H9 (cell line): ENCODE measurements around the gene ADARB2. TPM values are rescaled to one million over a fixed set of nuclear protein-coding genes. Genes with fewer than 3 reads are reported as not detected.

Source experiments
- DNase-seq: peaks from one replicate; pipeline ENCODE4 v3.0.0-alpha.2; 2017
- H2AFZ ChIP-seq: one replicate; pipeline ENCODE4 v1.6.1; 2013; ENCODE audit warnings: mild to moderate bottlenecking, low read length, control low read depth, moderate library complexity
- H2AK5ac ChIP-seq: 2 replicates; pipeline ENCODE4 v1.6.1; 2013; ENCODE audit warnings: low read length, control low read depth, mixed read lengths; ENCODE audit not compliant: insufficient read length
- H2BK120ac ChIP-seq: one replicate; pipeline ENCODE4 v1.6.1; 2013; ENCODE audit warnings: low read depth, mild to moderate bottlenecking, low read length, control low read depth, inconsistent platforms; ENCODE audit not compliant: poor library complexity, severe bottlenecking
- H2BK12ac ChIP-seq: 2 replicates; pipeline ENCODE4 v1.6.1; 2013; ENCODE audit warnings: low read length, control low read depth, mixed read lengths, low read depth; ENCODE audit not compliant: insufficient read length
- H2BK15ac ChIP-seq: 2 replicates; pipeline ENCODE4 v1.6.1; 2013; ENCODE audit warnings: low read depth, low read length, control low read depth
- H2BK20ac ChIP-seq: one replicate; pipeline ENCODE4 v1.6.1; 2013; ENCODE audit warnings: low read depth, mild to moderate bottlenecking, low read length, control low read depth, inconsistent platforms; ENCODE audit not compliant: poor library complexity, severe bottlenecking
- H2BK5ac ChIP-seq: 2 replicates; pipeline ENCODE4 v1.6.1; 2013; ENCODE audit warnings: low read length, control low read depth, mixed read lengths; ENCODE audit not compliant: insufficient read length
- H3K14ac ChIP-seq: 2 replicates; pipeline ENCODE4 v1.6.1; 2013; ENCODE audit warnings: low read length, control low read depth; ENCODE audit not compliant: insufficient read depth
- H3K18ac ChIP-seq: 2 replicates; pipeline ENCODE4 v1.6.1; 2013; ENCODE audit warnings: low read depth, mild to moderate bottlenecking, mixed read lengths, low read length, control low read depth; ENCODE audit not compliant: insufficient read length
- H3K23ac ChIP-seq: 2 replicates; pipeline ENCODE4 v1.6.1; 2013; ENCODE audit warnings: low read length, control low read depth, mixed read lengths, low read depth; ENCODE audit not compliant: insufficient read length
- H3K23me2 ChIP-seq: 2 replicates; pipeline ENCODE4 v1.6.1; 2013; ENCODE audit warnings: low read depth, mild to moderate bottlenecking, mixed read lengths, low read length, control low read depth; ENCODE audit not compliant: insufficient read length, poor library complexity, severe bottlenecking
- H3K27ac ChIP-seq: 2 replicates; pipeline ENCODE4 v1.5.1; 2013; ENCODE audit warnings: low read length, control low read depth, mixed read lengths, low read depth; ENCODE audit not compliant: insufficient read length
- H3K27me3 ChIP-seq: 2 replicates; pipeline ENCODE4 v1.6.1; 2013; ENCODE audit warnings: low read length, control low read depth, inconsistent platforms; ENCODE audit not compliant: insufficient read depth
- H3K4ac ChIP-seq: 2 replicates; pipeline ENCODE4 v1.6.1; 2013; ENCODE audit warnings: low read depth, mild to moderate bottlenecking, control low read depth, inconsistent platforms, low read length, moderate library complexity
- H3K4me1 ChIP-seq: 2 replicates; pipeline ENCODE4 v1.6.1; 2013; ENCODE audit warnings: low read length, control low read depth, inconsistent platforms; ENCODE audit not compliant: insufficient read depth
- H3K4me2 ChIP-seq: 2 replicates; pipeline ENCODE4 v1.6.1; 2013; ENCODE audit warnings: low read length, control low read depth, mixed read lengths; ENCODE audit not compliant: insufficient read length, insufficient read depth
- H3K56ac ChIP-seq: 2 replicates; pipeline ENCODE4 v1.6.1; 2013; ENCODE audit warnings: low read depth, mild to moderate bottlenecking, mixed read lengths, low read length, control low read depth; ENCODE audit not compliant: insufficient read length
- H3K79me1 ChIP-seq: 2 replicates; pipeline ENCODE4 v1.6.1; 2013; ENCODE audit warnings: low read depth, mild to moderate bottlenecking, moderate library complexity, low read length, control low read depth, inconsistent platforms; ENCODE audit not compliant: insufficient read depth, poor library complexity, severe bottlenecking
- H3K79me2 ChIP-seq: 2 replicates; pipeline ENCODE4 v1.6.1; 2013; ENCODE audit warnings: low read length, control low read depth, inconsistent platforms; ENCODE audit not compliant: insufficient read depth
- H3K9ac ChIP-seq: 2 replicates; pipeline ENCODE4 v1.6.1; 2013; ENCODE audit warnings: low read length, control low read depth, mixed read lengths; ENCODE audit not compliant: insufficient read length; ENCODE audit errors: extremely low read depth
- H3K9me3 ChIP-seq: one replicate; pipeline ENCODE4 v1.6.1; 2013; ENCODE audit warnings: low read depth, low read length, inconsistent platforms; ENCODE audit not compliant: control insufficient read depth
- H3T11ph ChIP-seq: one replicate; pipeline ENCODE4 v1.6.1; 2013; ENCODE audit warnings: mild to moderate bottlenecking, low read length, control low read depth, inconsistent platforms
- H4K20me1 ChIP-seq: one replicate; pipeline ENCODE4 v1.6.1; 2013; ENCODE audit not compliant: control insufficient read depth, insufficient read length, insufficient read depth
- H4K5ac ChIP-seq: 2 replicates; pipeline ENCODE4 v1.6.1; 2013; ENCODE audit warnings: low read depth, mild to moderate bottlenecking, mixed read lengths, low read length, control low read depth; ENCODE audit not compliant: insufficient read length
- H4K8ac ChIP-seq: replicated peaks from 2 replicates; pipeline ENCODE4 v1.6.1; 2013; ENCODE audit warnings: low read length, control low read depth, mixed read lengths, low read depth; ENCODE audit not compliant: insufficient read length
- H4K91ac ChIP-seq: 2 replicates; pipeline ENCODE4 v1.6.1; 2013; ENCODE audit warnings: low read depth, mild to moderate bottlenecking, moderate library complexity, mixed read lengths, low read length, control low read depth; ENCODE audit not compliant: insufficient read length
- H3K27ac Mint-ChIP-seq, 3 experiments: 2 replicates in 2 of 3; 3 replicates in 1 of 3; pipeline ENCODE4 v1.8.0; 2020 to 2021; ENCODE audit warnings: mixed read lengths in 3 of 3, mild to moderate bottlenecking in 1 of 3, moderate library complexity in 1 of 3
- H3K27me3 Mint-ChIP-seq: 2 replicates; pipeline ENCODE4 v1.8.0; 2021; ENCODE audit warnings: low read depth, mild to moderate bottlenecking, moderate library complexity, mixed read lengths
- H3K36me3 Mint-ChIP-seq, 3 experiments: 2 replicates in 2 of 3; 3 replicates in 1 of 3; pipeline ENCODE4 v1.8.0; 2020 to 2021; ENCODE audit warnings: low read depth in 3 of 3, mixed read lengths in 3 of 3; ENCODE audit not compliant: insufficient read depth in 1 of 3
- H3K4me1 Mint-ChIP-seq, 2 experiments: 2 replicates each; pipeline ENCODE4 v1.8.0; 2020; ENCODE audit warnings: mixed read lengths in 2 of 2
- H3K4me3 Mint-ChIP-seq, 2 experiments: 2 replicates in 1 of 2; 3 replicates in 1 of 2; pipeline ENCODE4 v1.8.0; 2020 to 2021; ENCODE audit warnings: mild to moderate bottlenecking in 2 of 2, mixed read lengths in 2 of 2, moderate library complexity in 1 of 2
- H3K9me3 Mint-ChIP-seq, 2 experiments: 2 replicates in 1 of 2; 3 replicates in 1 of 2; pipeline ENCODE4 v1.8.0; 2020; ENCODE audit warnings: mild to moderate bottlenecking in 2 of 2, mixed read lengths in 2 of 2, moderate library complexity in 1 of 2
- CTCF ChIP-seq: fragments of 200-600 bp; sonication (generic); conservative IDR thresholded peaks from 3 replicates; pipeline ENCODE4 v1.8.0; 2021; ENCODE audit warnings: antibody characterized with exemption, mild to moderate bottlenecking
- WGBS: extraction: QIAGEN DNeasy Blood & Tissue Kit; methylation state at CpG from one replicate; pipeline ENCODE4 v1.1.7; 2013; ENCODE audit warnings: missing lambda C conversion rate, low lambda C conversion rate, mixed read lengths; ENCODE audit not compliant: insufficient read length; ENCODE audit errors: extremely low coverage; 5-methylcytosine and 5-hydroxymethylcytosine counted together
- total RNA-seq: library from RNA; stranded (reverse); gene quantifications from 2 replicates; pipeline ENCODE4 v1.2.1, GENCODE V29; 2021

Gene ADARB2
- total RNA-seq, 1 experiment from 2014 or later: 0.87 TPM

- Mint-ChIP-seq H3K4me1 (peaks cover 4 to 5% of the 10 kb centered on the region in 2 experiments; a peak in 2 of 4 replicates), H3K27me3 (no peaks in the 10 kb centered on the region), H3K9me3 (no peaks in the 10 kb centered on the region), H3K4me3 (no peak overlapping the region), H3K36me3 (peaks cover 29 to 47% (median 45%) of the 10 kb centered on the region in 3 experiments; a peak in 6 of 7 replicates), H3K27ac (peak overlapping the region in 1 of 3 experiments; percentile 49; a peak in 1 of 7 replicates)
- Histone ChIP-seq H4K8ac (no peak overlapping the region), H3T11ph (no peak overlapping the region), H3K18ac (no peak overlapping the region), H2AK5ac (no peak overlapping the region), H3K56ac (no peak overlapping the region), H4K5ac (no peak overlapping the region), H2BK5ac (no peak overlapping the region), H3K79me1 (no peaks in the 10 kb centered on the region), H2BK12ac (no peak overlapping the region), H2BK15ac (no peak overlapping the region), H3K9ac (no peak overlapping the region), H2AFZ (no peak overlapping the region), H3K23me2 (no peaks in the 10 kb centered on the region), H3K27ac (no peak overlapping the region), H3K79me2 (no peaks in the 10 kb centered on the region), H2BK20ac (no peak overlapping the region), H4K91ac (no peak overlapping the region), H3K9me3 (no peaks in the 10 kb centered on the region), H3K4me2 (no peak overlapping the region), H3K14ac (no peak overlapping the region), H4K20me1 (no peaks in the 10 kb centered on the region), H2BK120ac (no peak overlapping the region), H3K4ac (no peak overlapping the region), H3K27me3 (no peaks in the 10 kb centered on the region), H3K4me1 (no peaks in the 10 kb centered on the region), H3K23ac (no peak overlapping the region)
- no peak for DNase-seq
- no CpG with 5 or more reads among the region's 10 CpGs for WGBS
- TF ChIP-seq CTCF: no peak
These were observed 607.1 kb downstream of the ADARB2 start for GRCh38 chr10:1130226-1130625.
